Brain pericyte (primary cell): ENCODE measurements around the gene STRN3.
A peak's percentile ranks its signal among the peaks of the same experiment; 100 is the strongest.

Experiments
- DNase-seq: peaks from one replicate; pipeline ENCODE4 v3.0.0-alpha.2; 2012; ENCODE audit warnings: low read depth, low spot score

STRN3 gene

GRCh38 chr14:31001339-31001658 is 24.9 kb downstream of the STRN3 start:
- no peak for DNase-seq

- no peak for DNase-seq
Measured at GRCh38 chr14:31000629-31001338, 25.4 kb downstream of the STRN3 start.

GRCh38 chr14:30999038-30999773 is 27.0 kb downstream of the STRN3 start:
- no peak for DNase-seq

GRCh38 chr14:30998100-30998706 is 28.0 kb downstream of the STRN3 start:
- no peak for DNase-seq

- no peak for DNase-seq
Measured at GRCh38 chr14:30996892-30997659, 29.1 kb downstream of the STRN3 start.

- no peak for DNase-seq
Measured at GRCh38 chr14:30995689-30996088, 30.5 kb downstream of the STRN3 start.

- DNase-seq, result no peak
Measured at GRCh38 chr14:30994681-30995620, 31.2 kb downstream of the STRN3 start.

GRCh38 chr14:30993071-30993470 is 33.1 kb downstream of the STRN3 start:
- no peak for DNase-seq

- DNase-seq, result no peak
Measured at GRCh38 chr14:30991408-30991807, 34.8 kb downstream of the STRN3 start.

- DNase-seq, result no peak
Measured at GRCh38 chr14:30990770-30991169, 35.4 kb downstream of the STRN3 start.

- no peak for DNase-seq
Measured at GRCh38 chr14:30988509-30988908, 37.7 kb downstream of the STRN3 start.

GRCh38 chr14:30985796-30986195 is 40.4 kb downstream of the STRN3 start:
- no peak for DNase-seq

GRCh38 chr14:30983858-30984257 is 42.3 kb downstream of the STRN3 start:
- no peak for DNase-seq

- DNase-seq, result no peak
Measured at GRCh38 chr14:30982533-30982932, 43.6 kb downstream of the STRN3 start.

GRCh38 chr14:30980980-30981379 is 45.2 kb downstream of the STRN3 start:
- DNase-seq, result no peak

- DNase-seq, result peak; percentile 27
Measured at GRCh38 chr14:30980106-30980704, 46.0 kb downstream of the STRN3 start.

- no peak for DNase-seq
Measured at GRCh38 chr14:30977752-30978151, 48.4 kb downstream of the STRN3 start.

GRCh38 chr14:30974628-30975027 is 51.6 kb downstream of the STRN3 start:
- DNase-seq, result no peak

- no peak for DNase-seq
Measured at GRCh38 chr14:30972882-30973582, 53.1 kb downstream of the STRN3 start.
